GM12891 (cell line): ENCODE results near the gene MFNG.

Experiments
- DNase-seq: peaks from one replicate; pipeline ENCODE4 v3.0.0; 2011; ENCODE audit warnings: low spot score; ENCODE audit not compliant: insufficient read length
- FAIRE-seq: peaks from 2 replicates; lab custom pipeline; 2011; peaks lifted over from hg19 to GRCh38; lab: Jason Lieb, UNC
- PAX5 ChIP-seq: IDR thresholded peaks from 2 replicates; pipeline ENCODE4 v1.6.1; 2011; ENCODE audit warnings: low read length, moderate library complexity, mild to moderate bottlenecking; ENCODE audit not compliant: insufficient read depth, severe bottlenecking
- POLR2A ChIP-seq: IDR thresholded peaks from 2 replicates; pipeline ENCODE4 v1.6.1; 2011; ENCODE audit warnings: low read depth, low read length, control low read depth
- POLR2AphosphoS5 ChIP-seq: IDR thresholded peaks from 2 replicates; pipeline ENCODE4 v1.6.1; 2011; ENCODE audit warnings: low read depth, low read length, control low read depth
- POU2F2 ChIP-seq: IDR thresholded peaks from 2 replicates; pipeline ENCODE4 v1.6.1; 2011; ENCODE audit warnings: low read depth, mild to moderate bottlenecking, control low read depth, low read length, moderate library complexity
- SPI1 ChIP-seq: IDR thresholded peaks from 2 replicates; pipeline ENCODE4 v1.6.1; 2011; ENCODE audit warnings: low read depth, low read length, control low read depth
- TAF1 ChIP-seq: IDR thresholded peaks from 2 replicates; pipeline ENCODE4 v1.6.1; 2011; ENCODE audit warnings: low read depth, low read length, control low read depth

Gene MFNG

DNA sequence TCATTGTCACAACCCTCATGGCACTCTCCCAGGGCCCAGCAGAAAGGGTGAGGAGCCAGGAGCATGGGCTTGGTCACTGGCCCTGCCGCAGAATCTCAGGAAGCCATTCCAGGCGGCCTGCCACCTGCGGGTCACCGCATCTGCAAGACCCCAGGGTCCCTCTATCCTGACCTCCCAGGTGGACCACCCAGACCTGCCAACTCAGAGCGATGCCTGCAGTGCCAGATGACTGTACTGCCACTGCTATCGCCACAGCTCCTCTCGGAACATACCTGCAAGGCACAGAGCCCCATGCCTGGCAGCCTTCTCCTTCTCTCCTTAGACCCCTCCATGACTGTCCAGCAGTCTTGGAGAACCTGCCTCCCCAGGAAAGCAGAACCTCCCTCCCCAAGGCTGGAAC is 32.5 kb downstream of the MFNG start:
- FAIRE-seq (no peak), DNase-seq (no peak)
- TF ChIP-seq POLR2A (no peak), POLR2AphosphoS5 (no peak), SPI1 (no peak), PAX5 (no peak), POU2F2 (no peak), TAF1 (no peak)

DNA sequence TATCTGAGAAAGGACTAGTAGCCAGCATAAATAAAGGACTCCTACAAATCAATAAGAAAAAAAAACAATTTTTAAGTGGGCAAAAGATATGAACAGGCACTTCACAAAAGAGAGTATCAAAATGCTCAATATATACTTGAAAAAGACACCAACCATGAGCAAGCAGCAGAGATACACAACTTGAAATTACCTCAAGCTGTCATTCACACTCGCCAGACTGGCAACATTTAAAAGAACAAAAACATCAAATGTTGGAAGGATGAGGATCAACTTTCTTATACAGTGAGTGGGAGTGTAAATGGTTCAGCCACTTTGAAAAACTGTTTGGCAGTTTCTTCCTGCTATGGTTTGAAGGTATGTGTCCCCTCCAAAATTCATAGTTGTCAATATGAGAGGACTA is 35.0 kb downstream of the MFNG start:
- DNase-seq, result no peak
- TF ChIP-seq PAX5 (no peak), POLR2AphosphoS5 (no peak), POLR2A (no peak)
- no peak for FAIRE-seq

DNA sequence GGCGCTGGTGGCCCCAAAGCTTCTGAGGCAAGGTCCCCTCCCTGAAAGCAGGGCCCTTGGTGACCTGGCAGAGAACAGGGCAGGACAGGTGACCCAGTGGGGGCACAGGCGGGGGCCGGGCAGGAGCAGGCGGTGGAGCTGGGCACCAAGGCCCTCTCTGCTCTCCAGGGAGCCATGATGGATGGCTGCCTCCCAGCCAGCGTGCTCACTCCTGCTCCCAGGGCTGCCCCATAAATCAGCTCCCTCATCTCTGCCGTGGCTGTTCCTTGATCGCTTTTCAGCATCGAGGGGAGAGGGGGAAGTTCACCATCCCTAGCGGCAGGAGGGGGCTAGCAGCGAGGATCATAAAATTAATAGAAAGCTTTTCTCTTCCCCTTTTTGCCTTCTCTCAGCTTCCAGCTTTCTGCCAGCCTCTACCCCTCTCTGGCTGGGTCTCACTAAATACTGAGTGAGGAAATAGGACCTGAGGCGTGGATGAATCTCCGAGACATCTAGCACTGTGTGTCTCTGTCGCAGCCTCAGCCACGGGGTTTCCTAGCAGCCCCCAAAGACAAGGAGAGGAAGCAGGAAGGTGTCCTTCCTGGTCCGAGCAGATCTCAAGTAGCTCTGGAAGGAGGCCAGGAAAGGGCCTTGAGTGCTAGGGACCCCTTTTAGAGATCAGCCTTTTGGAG is 36.7 kb downstream of the MFNG start:
- DNase-seq, result no peak
- no peak for TF ChIP-seq PAX5
- no peak for TF ChIP-seq SPI1
- TF ChIP-seq POU2F2, result no peak
- no peak for TF ChIP-seq POLR2AphosphoS5
- TF ChIP-seq POLR2A, result no peak
- no peak for TF ChIP-seq TAF1
- no peak for FAIRE-seq

DNA sequence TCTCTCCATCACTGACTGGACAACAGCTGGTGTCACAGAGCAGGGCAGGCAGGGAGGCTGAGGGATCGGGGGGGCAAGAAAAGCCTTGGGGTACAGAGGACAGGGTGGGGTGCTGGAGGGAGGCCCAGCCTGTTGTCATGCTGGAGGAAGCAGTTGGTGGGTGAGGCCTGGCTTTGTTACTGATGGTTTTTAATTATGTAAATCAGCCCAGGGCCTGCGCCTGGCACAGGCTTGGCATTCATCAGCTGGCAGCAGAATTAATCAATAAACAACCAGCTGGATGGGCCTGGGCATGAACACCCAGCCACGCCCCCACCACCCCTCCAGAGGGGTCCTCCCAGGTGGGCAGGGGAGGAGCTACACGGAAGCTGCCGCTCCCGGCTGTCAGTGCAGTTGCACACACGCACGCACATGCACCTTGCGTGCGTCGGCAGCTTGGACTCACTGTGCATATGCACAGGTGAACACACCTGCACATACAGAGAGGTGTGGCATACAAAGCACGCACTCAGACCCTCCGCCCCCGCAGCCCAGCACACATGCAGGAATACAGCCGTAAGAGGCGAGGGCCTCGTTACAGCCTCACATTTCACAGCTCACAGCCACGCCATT is 37.6 kb downstream of the MFNG start:
- no peak for DNase-seq
- no peak for TF ChIP-seq TAF1
- no peak for TF ChIP-seq POLR2AphosphoS5
- no peak for TF ChIP-seq SPI1
- no peak for TF ChIP-seq POU2F2
- no peak for TF ChIP-seq PAX5
- no peak for TF ChIP-seq POLR2A
- no peak for FAIRE-seq

DNA sequence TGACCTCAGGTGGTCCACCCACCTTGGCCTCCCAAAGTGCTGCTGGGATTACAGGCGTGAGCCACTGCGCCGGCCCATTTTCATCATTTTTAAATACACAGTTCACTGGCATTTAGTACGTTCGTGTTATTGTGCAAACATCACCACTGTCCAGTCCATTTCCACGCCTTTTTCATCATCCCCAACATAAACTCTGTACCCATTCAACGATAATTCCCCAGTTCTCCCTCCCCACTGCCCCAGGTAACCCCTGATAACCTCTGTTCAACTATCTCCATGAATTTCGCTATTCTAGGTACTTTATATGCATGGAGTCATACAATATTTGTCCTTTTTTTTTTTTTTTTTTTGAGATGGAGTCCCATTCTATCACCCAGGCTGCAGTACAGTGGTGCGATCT is 40.7 kb downstream of the MFNG start:
- FAIRE-seq (no peak), DNase-seq (no peak)
- TF ChIP-seq TAF1 (no peak), POLR2AphosphoS5 (no peak), POU2F2 (no peak), SPI1 (no peak), POLR2A (no peak), PAX5 (no peak)

DNA sequence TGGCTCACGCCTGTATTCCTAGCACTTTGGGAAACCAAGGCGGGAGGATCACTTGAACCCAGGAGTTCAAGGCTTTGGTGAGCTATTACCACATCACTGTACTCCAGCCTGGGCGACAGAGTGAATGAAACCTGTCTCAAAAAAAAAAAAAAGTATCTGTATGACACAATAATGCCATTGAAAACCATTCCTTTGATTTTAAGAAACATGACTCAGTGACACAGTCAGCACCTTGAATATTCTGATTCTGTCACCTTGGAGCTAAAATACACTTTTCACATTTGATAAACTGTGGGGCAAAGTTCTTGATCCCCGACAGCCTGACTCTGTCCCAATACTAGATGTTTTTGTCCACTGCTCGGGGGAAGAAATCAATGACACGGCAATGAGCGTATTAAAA is 42.2 kb downstream of the MFNG start:
- FAIRE-seq, result no peak
- TF ChIP-seq POLR2AphosphoS5 (no peak), POU2F2 (no peak), TAF1 (no peak), SPI1 (no peak), PAX5 (no peak), POLR2A (no peak)
- no peak for DNase-seq

DNA sequence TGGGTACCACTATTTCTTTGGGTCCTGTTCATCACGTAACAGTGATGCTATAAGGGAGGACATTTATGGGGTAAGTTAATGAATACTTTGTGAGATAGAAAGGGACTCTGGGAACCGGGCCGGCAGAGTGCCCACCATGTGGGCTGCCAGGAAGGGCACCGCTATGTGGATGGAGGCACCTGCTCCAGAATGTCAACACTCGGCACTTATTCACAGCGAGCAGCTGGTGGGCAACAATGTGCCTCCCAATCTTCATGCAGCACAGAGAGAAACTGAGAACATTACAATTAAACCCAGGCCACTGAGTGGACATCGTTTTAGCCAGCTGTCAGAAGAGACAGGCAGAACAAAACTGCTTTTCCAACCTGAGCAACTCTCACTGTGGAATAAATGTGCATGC is 43.1 kb downstream of the MFNG start:
- DNase-seq (no peak), FAIRE-seq (no peak)
- no peak for TF ChIP-seq POU2F2
- no peak for TF ChIP-seq POLR2A
- TF ChIP-seq PAX5, result no peak
- TF ChIP-seq POLR2AphosphoS5, result no peak
- TF ChIP-seq SPI1, result no peak
- TF ChIP-seq TAF1, result no peak

DNA sequence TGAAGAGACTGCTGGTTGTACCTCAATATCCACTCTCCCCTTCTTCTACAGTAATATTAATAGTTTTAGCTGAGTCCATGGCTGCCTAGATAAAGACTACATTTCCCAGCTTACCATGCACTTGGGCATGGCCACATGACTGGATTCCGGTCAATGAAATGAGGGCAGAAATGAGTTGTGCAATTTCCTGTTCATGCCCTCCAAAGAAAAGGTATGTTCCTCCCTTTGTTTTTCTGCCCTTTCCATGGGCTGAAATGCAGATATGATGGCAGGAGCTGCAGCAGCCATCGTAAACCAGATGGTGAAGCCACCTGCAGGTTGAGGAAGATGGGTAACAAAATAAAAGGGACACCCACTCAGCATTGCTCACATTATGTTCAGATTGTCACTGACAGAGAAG is 43.6 kb downstream of the MFNG start:
- TF ChIP-seq POLR2A (no peak), SPI1 (no peak)
- DNase-seq, result no peak
- FAIRE-seq, result peak; percentile 28

DNA sequence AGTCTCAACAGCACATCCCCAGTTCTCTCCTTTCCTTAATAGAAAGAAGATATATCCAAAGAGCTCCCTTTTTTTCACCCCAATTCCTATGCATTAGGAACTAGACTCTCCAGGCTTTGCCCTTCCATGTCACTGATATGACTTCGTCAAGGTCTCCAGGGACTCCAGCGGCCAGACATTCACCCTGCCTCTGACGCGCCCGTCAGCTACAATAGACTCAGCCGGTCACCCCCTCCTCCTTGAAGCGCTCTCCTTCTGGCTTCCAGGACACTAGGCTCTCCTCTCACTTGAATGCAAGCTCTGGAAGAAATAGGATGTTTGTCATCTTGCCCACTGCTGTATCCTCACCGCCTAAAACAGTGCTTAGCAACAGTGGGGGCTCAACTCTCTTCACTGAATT is 44.0 kb downstream of the MFNG start:
- TF ChIP-seq SPI1 (no peak), POLR2AphosphoS5 (no peak), PAX5 (no peak)
- no peak for DNase-seq
- FAIRE-seq, result no peak

DNA sequence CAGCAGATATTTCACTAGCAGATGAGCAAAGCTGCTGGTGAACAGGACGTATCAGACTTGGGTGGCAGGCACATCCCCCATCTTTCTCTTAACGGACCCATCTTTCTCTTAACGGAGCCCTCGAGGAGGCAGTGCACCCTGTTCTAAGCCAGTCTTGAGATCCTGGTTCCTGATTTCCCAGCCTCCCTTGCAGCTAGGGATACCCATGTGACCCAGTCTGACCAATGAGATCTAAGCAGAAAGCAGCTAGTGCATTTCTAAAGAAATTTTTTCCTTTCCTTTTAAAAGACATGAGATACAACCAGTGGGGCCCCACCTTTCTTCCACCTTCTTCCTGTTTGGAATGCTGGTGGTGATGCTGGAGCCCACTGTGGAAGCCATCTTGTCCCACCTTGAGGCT is 45.3 kb downstream of the MFNG start:
- no peak for FAIRE-seq

More for the DNA sequence above, 45.3 kb downstream of the MFNG start:
- TF ChIP-seq POLR2AphosphoS5 (no peak), POU2F2 (no peak), TAF1 (no peak), POLR2A (no peak), SPI1 (no peak), PAX5 (no peak)
- no peak for DNase-seq
